Measurements from ENCODE around the gene SLBP.

SLBP gene

GRCh38 chr4:1737666-1738065 lies 25.5 kb upstream of the SLBP start:
- TF ChIP-seq CTCF (IDR thresholded peaks at IDR 0.05; ENCODE audit: low read length, missing control alignments) = no peak
- H3K4me3 ChIP-seq (replicated peaks; ENCODE audit: low read depth, low read length) = no peak overlapping the region
- DNase-seq (ENCODE audit: low read depth) = no peak

GRCh38 chr4:1736812-1737211 lies 24.7 kb upstream of the SLBP start:
- DNase-seq (ENCODE audit: low read depth) = no peak
- no peak overlapping the region for H3K4me3 ChIP-seq (replicated peaks; ENCODE audit: low read depth, low read length)
- no peak for TF ChIP-seq CTCF (IDR thresholded peaks at IDR 0.05; ENCODE audit: low read length, missing control alignments)

GRCh38 chr4:1735215-1735614 lies 23.1 kb upstream of the SLBP start:
- no peak for DNase-seq (ENCODE audit: low read depth)
- no peak for TF ChIP-seq CTCF (IDR thresholded peaks at IDR 0.05; ENCODE audit: low read length, missing control alignments)
- H3K4me3 ChIP-seq (replicated peaks; ENCODE audit: low read depth, low read length) = no peak overlapping the region

GRCh38 chr4:1732911-1733310 lies 20.8 kb upstream of the SLBP start:
- H3K4me3 ChIP-seq (replicated peaks; ENCODE audit: low read depth, low read length) = no peak overlapping the region
- no peak for TF ChIP-seq CTCF (IDR thresholded peaks at IDR 0.05; ENCODE audit: low read length, missing control alignments)
- no peak for DNase-seq (ENCODE audit: low read depth)

- no peak overlapping the region for H3K4me3 ChIP-seq (replicated peaks; ENCODE audit: low read depth, low read length)
- no peak for TF ChIP-seq CTCF (IDR thresholded peaks at IDR 0.05; ENCODE audit: low read length, missing control alignments)
- no peak for DNase-seq (ENCODE audit: low read depth)
These were observed 19.1 kb upstream of the SLBP start for GRCh38 chr4:1731180-1731579.

GRCh38 chr4:1730532-1731135 lies 18.5 kb upstream of the SLBP start:
- no peak for TF ChIP-seq CTCF (IDR thresholded peaks at IDR 0.05; ENCODE audit: low read length, missing control alignments)
- DNase-seq (ENCODE audit: low read depth) = no peak
- no peak overlapping the region for H3K4me3 ChIP-seq (replicated peaks; ENCODE audit: low read depth, low read length)

Data from fibroblast of pulmonary artery (primary cell).